Hair follicular keratinocyte (primary cell): ENCODE results near the gene WIF1. TPM values are rescaled to one million over a fixed set of nuclear protein-coding genes. Genes with fewer than 3 reads are reported as not detected.

Source experiments
- total RNA-seq: library from RNA; depleted of rRNA; stranded (reverse); fragments of >200 nt; gene quantifications from 2 replicates; pipeline ENCODE4 v1.2.3, GENCODE V29; 2015

Gene WIF1, protein sequence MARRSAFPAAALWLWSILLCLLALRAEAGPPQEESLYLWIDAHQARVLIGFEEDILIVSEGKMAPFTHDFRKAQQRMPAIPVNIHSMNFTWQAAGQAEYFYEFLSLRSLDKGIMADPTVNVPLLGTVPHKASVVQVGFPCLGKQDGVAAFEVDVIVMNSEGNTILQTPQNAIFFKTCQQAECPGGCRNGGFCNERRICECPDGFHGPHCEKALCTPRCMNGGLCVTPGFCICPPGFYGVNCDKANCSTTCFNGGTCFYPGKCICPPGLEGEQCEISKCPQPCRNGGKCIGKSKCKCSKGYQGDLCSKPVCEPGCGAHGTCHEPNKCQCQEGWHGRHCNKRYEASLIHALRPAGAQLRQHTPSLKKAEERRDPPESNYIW
- total RNA-seq = not detected in 2 replicates

DNA sequence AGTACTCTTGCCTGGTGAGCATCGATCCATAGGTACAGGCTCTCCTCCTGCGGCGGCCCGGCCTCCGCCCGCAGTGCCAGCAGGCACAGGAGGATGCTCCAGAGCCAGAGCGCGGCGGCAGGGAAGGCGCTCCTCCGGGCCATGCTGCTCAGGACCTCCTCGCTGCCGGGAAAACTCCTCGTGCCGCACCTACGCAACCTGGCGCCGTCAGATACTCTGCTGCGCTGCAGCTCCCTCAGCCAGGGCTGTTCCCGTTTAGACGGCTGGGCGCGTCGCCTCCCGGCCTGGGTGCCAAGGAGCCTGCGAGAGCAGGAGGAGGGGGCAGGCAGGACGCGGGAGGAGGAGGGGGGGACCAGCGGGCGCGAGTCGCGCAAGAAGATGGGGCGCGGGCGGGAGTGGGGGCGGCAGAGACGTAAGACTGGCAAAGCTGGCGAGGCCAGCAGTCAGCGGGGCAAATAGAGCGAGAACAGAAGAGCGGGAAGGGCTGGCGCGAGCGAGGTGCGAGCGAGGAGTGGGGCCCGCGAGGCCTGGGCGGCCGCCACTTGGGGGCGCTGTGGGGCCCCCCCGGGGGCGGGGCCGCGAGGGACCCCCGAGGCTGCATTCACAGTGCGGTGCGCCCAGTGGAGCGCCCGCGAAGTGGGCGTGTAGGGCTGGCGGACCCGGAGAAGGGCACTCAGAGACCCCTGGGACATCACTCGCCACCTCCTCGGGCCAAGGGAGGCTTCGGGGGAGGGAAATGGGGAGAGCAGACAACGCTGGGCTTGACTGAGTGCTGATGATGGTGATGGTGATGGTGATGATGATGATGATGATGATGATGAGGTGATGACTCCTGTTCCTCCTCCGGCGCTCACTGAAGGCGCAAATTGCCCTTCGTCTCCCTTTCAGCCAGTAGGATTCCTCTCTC lies at the start of gene WIF1:
WIF1 (minus strand) TSS at position 257 of the 907 bp plus-strand sequence; CDS start at position 143, 114 bp downstream.

DNA sequence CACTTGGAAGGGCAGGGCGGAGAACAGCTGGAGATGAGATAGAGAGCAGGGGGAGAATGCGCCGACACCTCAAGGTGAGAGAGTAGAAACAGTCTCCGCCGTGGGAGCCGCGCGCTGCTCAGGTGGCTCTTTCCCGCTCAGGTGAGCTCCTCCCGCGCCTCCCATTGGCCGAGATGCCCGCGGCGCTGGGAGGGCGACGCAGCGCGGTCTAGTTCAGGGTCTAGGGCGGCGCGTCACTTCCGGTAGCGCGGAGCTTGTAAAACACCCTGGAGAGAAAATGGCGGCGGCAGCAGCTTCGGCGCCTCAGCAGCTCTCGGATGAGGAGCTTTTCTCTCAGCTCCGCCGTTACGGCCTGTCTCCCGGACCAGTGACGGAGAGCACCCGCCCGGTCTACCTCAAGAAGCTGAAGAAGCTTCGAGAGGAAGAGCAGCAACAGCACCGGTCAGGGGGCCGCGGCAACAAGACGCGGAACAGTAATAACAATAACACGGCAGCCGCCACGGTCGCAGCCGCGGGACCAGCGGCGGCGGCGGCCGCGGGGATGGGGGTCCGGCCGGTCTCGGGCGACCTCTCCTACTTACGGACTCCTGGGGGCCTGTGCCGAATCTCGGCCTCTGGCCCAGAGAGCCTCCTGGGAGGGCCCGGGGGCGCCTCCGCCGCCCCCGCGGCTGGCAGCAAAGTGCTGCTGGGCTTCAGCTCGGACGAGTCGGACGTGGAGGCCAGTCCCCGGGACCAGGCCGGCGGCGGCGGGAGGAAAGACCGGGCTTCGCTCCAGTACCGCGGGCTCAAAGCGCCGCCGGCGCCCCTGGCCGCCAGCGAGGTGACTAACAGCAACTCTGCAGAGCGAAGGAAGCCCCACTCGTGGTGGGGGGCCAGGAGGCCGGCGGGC lies 48.5 kb upstream of the WIF1 start, which contains the start of gene LEMD3:
LEMD3 (plus strand) TSS at position 264 of the 889 bp plus-strand sequence; CDS start at position 278, 14 bp downstream.

Other genes with a start within 250 kb of the WIF1 start
- 15.1 and 24.8 TPM in 2 replicates for gene LEMD3, start 48.3 kb upstream of the WIF1 start, total RNA-seq
- 8.3 and 11.8 TPM in 2 replicates for gene MSRB3, start 157.4 kb upstream of the WIF1 start, total RNA-seq